H9 (cell line): ENCODE measurements around the gene GPR89A. TPM values are rescaled to one million over a fixed set of nuclear protein-coding genes. Genes with fewer than 3 reads are reported as not detected.
"Not testable (repeated sequence)": the region's sequence is repeated elsewhere in the genome, so short reads cannot be mapped to it uniquely, and the experiment has no call there.

ENCODE experiments used
- DNase-seq: peaks from one replicate; pipeline ENCODE4 v3.0.0-alpha.2; 2017
- H2AFZ ChIP-seq: one replicate; pipeline ENCODE4 v1.6.1; 2013; ENCODE audit warnings: mild to moderate bottlenecking, low read length, control low read depth, moderate library complexity
- H2AK5ac ChIP-seq: 2 replicates; pipeline ENCODE4 v1.6.1; 2013; ENCODE audit warnings: low read length, control low read depth, mixed read lengths; ENCODE audit not compliant: insufficient read length
- H2BK120ac ChIP-seq: one replicate; pipeline ENCODE4 v1.6.1; 2013; ENCODE audit warnings: low read depth, mild to moderate bottlenecking, low read length, control low read depth, inconsistent platforms; ENCODE audit not compliant: poor library complexity, severe bottlenecking
- H2BK12ac ChIP-seq: 2 replicates; pipeline ENCODE4 v1.6.1; 2013; ENCODE audit warnings: low read length, control low read depth, mixed read lengths, low read depth; ENCODE audit not compliant: insufficient read length
- H2BK15ac ChIP-seq: 2 replicates; pipeline ENCODE4 v1.6.1; 2013; ENCODE audit warnings: low read depth, low read length, control low read depth
- H2BK20ac ChIP-seq: one replicate; pipeline ENCODE4 v1.6.1; 2013; ENCODE audit warnings: low read depth, mild to moderate bottlenecking, low read length, control low read depth, inconsistent platforms; ENCODE audit not compliant: poor library complexity, severe bottlenecking
- H2BK5ac ChIP-seq: 2 replicates; pipeline ENCODE4 v1.6.1; 2013; ENCODE audit warnings: low read length, control low read depth, mixed read lengths; ENCODE audit not compliant: insufficient read length
- H3K14ac ChIP-seq: 2 replicates; pipeline ENCODE4 v1.6.1; 2013; ENCODE audit warnings: low read length, control low read depth; ENCODE audit not compliant: insufficient read depth
- H3K18ac ChIP-seq: 2 replicates; pipeline ENCODE4 v1.6.1; 2013; ENCODE audit warnings: low read depth, mild to moderate bottlenecking, mixed read lengths, low read length, control low read depth; ENCODE audit not compliant: insufficient read length
- H3K23ac ChIP-seq: 2 replicates; pipeline ENCODE4 v1.6.1; 2013; ENCODE audit warnings: low read length, control low read depth, mixed read lengths, low read depth; ENCODE audit not compliant: insufficient read length
- H3K23me2 ChIP-seq: 2 replicates; pipeline ENCODE4 v1.6.1; 2013; ENCODE audit warnings: low read depth, mild to moderate bottlenecking, mixed read lengths, low read length, control low read depth; ENCODE audit not compliant: insufficient read length, poor library complexity, severe bottlenecking
- H3K27ac ChIP-seq: 2 replicates; pipeline ENCODE4 v1.5.1; 2013; ENCODE audit warnings: low read length, control low read depth, mixed read lengths, low read depth; ENCODE audit not compliant: insufficient read length
- H3K27me3 ChIP-seq: 2 replicates; pipeline ENCODE4 v1.6.1; 2013; ENCODE audit warnings: low read length, control low read depth, inconsistent platforms; ENCODE audit not compliant: insufficient read depth
- H3K4ac ChIP-seq: 2 replicates; pipeline ENCODE4 v1.6.1; 2013; ENCODE audit warnings: low read depth, mild to moderate bottlenecking, control low read depth, inconsistent platforms, low read length, moderate library complexity
- H3K4me1 ChIP-seq: 2 replicates; pipeline ENCODE4 v1.6.1; 2013; ENCODE audit warnings: low read length, control low read depth, inconsistent platforms; ENCODE audit not compliant: insufficient read depth
- H3K4me2 ChIP-seq: 2 replicates; pipeline ENCODE4 v1.6.1; 2013; ENCODE audit warnings: low read length, control low read depth, mixed read lengths; ENCODE audit not compliant: insufficient read length, insufficient read depth
- H3K56ac ChIP-seq: 2 replicates; pipeline ENCODE4 v1.6.1; 2013; ENCODE audit warnings: low read depth, mild to moderate bottlenecking, mixed read lengths, low read length, control low read depth; ENCODE audit not compliant: insufficient read length
- H3K79me1 ChIP-seq: 2 replicates; pipeline ENCODE4 v1.6.1; 2013; ENCODE audit warnings: low read depth, mild to moderate bottlenecking, moderate library complexity, low read length, control low read depth, inconsistent platforms; ENCODE audit not compliant: insufficient read depth, poor library complexity, severe bottlenecking
- H3K79me2 ChIP-seq: 2 replicates; pipeline ENCODE4 v1.6.1; 2013; ENCODE audit warnings: low read length, control low read depth, inconsistent platforms; ENCODE audit not compliant: insufficient read depth
- H3K9ac ChIP-seq: 2 replicates; pipeline ENCODE4 v1.6.1; 2013; ENCODE audit warnings: low read length, control low read depth, mixed read lengths; ENCODE audit not compliant: insufficient read length; ENCODE audit errors: extremely low read depth
- H3K9me3 ChIP-seq: one replicate; pipeline ENCODE4 v1.6.1; 2013; ENCODE audit warnings: low read depth, low read length, inconsistent platforms; ENCODE audit not compliant: control insufficient read depth
- H3T11ph ChIP-seq: one replicate; pipeline ENCODE4 v1.6.1; 2013; ENCODE audit warnings: mild to moderate bottlenecking, low read length, control low read depth, inconsistent platforms
- H4K20me1 ChIP-seq: one replicate; pipeline ENCODE4 v1.6.1; 2013; ENCODE audit not compliant: control insufficient read depth, insufficient read length, insufficient read depth
- H4K5ac ChIP-seq: 2 replicates; pipeline ENCODE4 v1.6.1; 2013; ENCODE audit warnings: low read depth, mild to moderate bottlenecking, mixed read lengths, low read length, control low read depth; ENCODE audit not compliant: insufficient read length
- H4K8ac ChIP-seq: replicated peaks from 2 replicates; pipeline ENCODE4 v1.6.1; 2013; ENCODE audit warnings: low read length, control low read depth, mixed read lengths, low read depth; ENCODE audit not compliant: insufficient read length
- H4K91ac ChIP-seq: 2 replicates; pipeline ENCODE4 v1.6.1; 2013; ENCODE audit warnings: low read depth, mild to moderate bottlenecking, moderate library complexity, mixed read lengths, low read length, control low read depth; ENCODE audit not compliant: insufficient read length
- H3K27ac Mint-ChIP-seq, 3 experiments: 2 replicates in 2 of 3; 3 replicates in 1 of 3; pipeline ENCODE4 v1.8.0; 2020 to 2021; ENCODE audit warnings: mixed read lengths in 3 of 3, mild to moderate bottlenecking in 1 of 3, moderate library complexity in 1 of 3
- H3K27me3 Mint-ChIP-seq: 2 replicates; pipeline ENCODE4 v1.8.0; 2021; ENCODE audit warnings: low read depth, mild to moderate bottlenecking, moderate library complexity, mixed read lengths
- H3K36me3 Mint-ChIP-seq, 3 experiments: 2 replicates in 2 of 3; 3 replicates in 1 of 3; pipeline ENCODE4 v1.8.0; 2020 to 2021; ENCODE audit warnings: low read depth in 3 of 3, mixed read lengths in 3 of 3; ENCODE audit not compliant: insufficient read depth in 1 of 3
- H3K4me1 Mint-ChIP-seq, 2 experiments: 2 replicates each; pipeline ENCODE4 v1.8.0; 2020; ENCODE audit warnings: mixed read lengths in 2 of 2
- H3K4me3 Mint-ChIP-seq, 2 experiments: 2 replicates in 1 of 2; 3 replicates in 1 of 2; pipeline ENCODE4 v1.8.0; 2020 to 2021; ENCODE audit warnings: mild to moderate bottlenecking in 2 of 2, mixed read lengths in 2 of 2, moderate library complexity in 1 of 2
- H3K9me3 Mint-ChIP-seq, 2 experiments: 2 replicates in 1 of 2; 3 replicates in 1 of 2; pipeline ENCODE4 v1.8.0; 2020; ENCODE audit warnings: mild to moderate bottlenecking in 2 of 2, mixed read lengths in 2 of 2, moderate library complexity in 1 of 2
- WGBS: extraction: QIAGEN DNeasy Blood & Tissue Kit; methylation state at CpG from one replicate; pipeline ENCODE4 v1.1.7; 2013; ENCODE audit warnings: missing lambda C conversion rate, low lambda C conversion rate, mixed read lengths; ENCODE audit not compliant: insufficient read length; ENCODE audit errors: extremely low coverage; 5-methylcytosine and 5-hydroxymethylcytosine counted together
- total RNA-seq: library from RNA; stranded (reverse); gene quantifications from 2 replicates; pipeline ENCODE4 v1.2.1, GENCODE V29; 2021

The GPR89A gene
- total RNA-seq, 1 experiment from 2014 or later = 30.1 TPM

DNA sequence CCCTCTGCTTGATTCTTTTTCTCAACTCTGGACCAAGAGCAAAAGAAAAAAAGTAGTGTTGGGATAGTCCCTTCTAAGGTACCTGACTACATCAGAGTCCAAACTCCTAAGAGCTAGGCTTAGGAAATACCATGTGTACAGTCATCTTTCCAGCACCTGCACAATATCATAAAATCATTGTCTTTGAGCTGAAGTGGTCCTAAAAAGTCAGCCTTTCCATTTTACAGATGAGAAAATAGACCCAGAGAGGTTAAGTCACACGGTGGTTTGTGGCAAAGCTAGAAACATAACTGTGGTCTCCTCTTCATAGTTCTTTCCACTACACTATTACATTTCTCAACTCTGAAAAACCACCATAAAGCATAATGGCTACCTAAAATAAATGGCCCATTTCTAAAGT is 36.2 kb downstream of the GPR89A start:
- not testable (repeated sequence) for H4K5ac ChIP-seq, H3K36me3 Mint-ChIP-seq, H2BK12ac ChIP-seq, H3K4me1 ChIP-seq, H2BK15ac ChIP-seq, H4K20me1 ChIP-seq, H3K4me1 Mint-ChIP-seq, H3K4me3 Mint-ChIP-seq, H3K9ac ChIP-seq, H3K27ac ChIP-seq, H3K14ac ChIP-seq, H3K27me3 Mint-ChIP-seq, H3K4ac ChIP-seq, H3K9me3 ChIP-seq, H2BK20ac ChIP-seq, H2AK5ac ChIP-seq, H2BK5ac ChIP-seq, H3K4me2 ChIP-seq, H3K27ac Mint-ChIP-seq, H3T11ph ChIP-seq, H3K23me2 ChIP-seq, H3K56ac ChIP-seq, DNase-seq, H3K18ac ChIP-seq, H3K27me3 ChIP-seq, H4K91ac ChIP-seq, H2BK120ac ChIP-seq, H2AFZ ChIP-seq, H3K79me2 ChIP-seq, H3K79me1 ChIP-seq, H3K23ac ChIP-seq, H3K9me3 Mint-ChIP-seq, H4K8ac ChIP-seq
- no CpG with 5 or more reads among the region's 1 CpG for WGBS

DNA sequence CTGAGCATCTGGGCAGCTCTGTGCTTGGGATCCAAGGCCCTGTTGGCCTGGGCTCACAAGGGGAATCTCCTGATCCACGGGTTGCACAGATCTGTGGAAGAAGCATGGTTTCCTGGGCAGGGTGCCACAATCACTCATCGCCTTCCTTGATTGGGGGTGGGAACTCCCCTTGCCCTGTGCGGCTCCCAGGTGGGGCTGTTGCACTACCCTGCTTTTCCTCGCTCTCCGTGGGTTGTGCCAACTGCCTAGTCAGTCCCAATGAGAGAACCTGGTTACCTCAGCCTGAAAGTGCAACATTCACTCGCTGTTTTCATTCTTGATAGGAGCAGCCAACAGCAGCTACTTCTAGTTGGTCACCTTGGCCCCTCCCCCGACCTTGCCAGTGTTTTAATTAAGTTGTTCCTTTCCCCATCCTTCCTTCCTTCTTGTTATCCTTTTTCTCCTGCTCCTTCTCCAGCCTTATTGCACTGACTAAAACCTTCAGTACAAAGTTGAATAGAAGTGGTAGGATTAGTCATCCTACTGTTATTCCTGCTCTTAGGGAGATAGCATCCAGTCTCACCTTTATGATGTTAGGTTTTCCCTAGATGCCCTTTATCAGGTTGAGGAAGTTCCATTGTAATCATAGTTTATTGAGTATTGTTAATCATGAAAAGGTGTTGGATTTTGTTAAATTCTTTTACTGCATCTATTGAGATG is 48.6 kb downstream of the GPR89A start:
- not testable (repeated sequence) for H4K5ac ChIP-seq, H3K56ac ChIP-seq, H2AK5ac ChIP-seq, H3K4me1 ChIP-seq, H3K27me3 Mint-ChIP-seq, H2BK5ac ChIP-seq, H2AFZ ChIP-seq, H3K23ac ChIP-seq, H3K14ac ChIP-seq, H3K27ac ChIP-seq, H3K79me1 ChIP-seq, H2BK12ac ChIP-seq, H3K27ac Mint-ChIP-seq, H3K18ac ChIP-seq, H3K9ac ChIP-seq, H2BK20ac ChIP-seq, H4K91ac ChIP-seq, H3K9me3 ChIP-seq, H3K79me2 ChIP-seq, H2BK15ac ChIP-seq, H3K4me3 Mint-ChIP-seq, H3K27me3 ChIP-seq, H4K20me1 ChIP-seq, H3K4me1 Mint-ChIP-seq, H3K4me2 ChIP-seq, H3K9me3 Mint-ChIP-seq, H2BK120ac ChIP-seq, H3T11ph ChIP-seq, H4K8ac ChIP-seq, DNase-seq, H3K4ac ChIP-seq, H3K23me2 ChIP-seq
- peaks cover 3 to 13% (median 7%) of the 10 kb centered on the region in 3 experiments; a peak in 4 of 7 replicates for H3K36me3 Mint-ChIP-seq
- no CpG with 5 or more reads among the region's 7 CpGs for WGBS
